Neural cell (in vitro differentiated cells): ENCODE data around the gene DSCAML1. TPM values are rescaled to one million over a fixed set of nuclear protein-coding genes. Genes with fewer than 3 reads are reported as not detected.

Source experiments
- H2AFZ ChIP-seq: fragments of 200-600, 300-800 bp; sonication (generic), shearing (Covaris generic); 2 replicates; pipeline ENCODE4 v1.6.0; 2014; ENCODE audit warnings: low read depth, mild to moderate bottlenecking, antibody characterized with exemption, low read length, moderate library complexity
- H3F3A ChIP-seq: fragments of 200-600 bp; shearing (Covaris generic); 2 replicates; pipeline ENCODE4 v1.6.1; 2016; ENCODE audit warnings: mild to moderate bottlenecking, moderate library complexity, mixed read lengths, antibody characterized with exemption, low read length; ENCODE audit not compliant: insufficient read depth, poor library complexity, severe bottlenecking
- H3K27ac ChIP-seq: fragments of 200-600, 300-800 bp; sonication (generic), shearing (Covaris generic); 2 replicates; pipeline ENCODE4 v1.5.1; 2014; ENCODE audit warnings: mild to moderate bottlenecking, low read length, moderate library complexity
- H3K27me3 ChIP-seq: fragments of 300-800, 200-600 bp; sonication (generic), shearing (Covaris generic); 2 replicates; pipeline ENCODE4 v1.6.0; 2014; ENCODE audit warnings: mild to moderate bottlenecking, low read depth, low read length, moderate library complexity; ENCODE audit not compliant: insufficient read depth
- H3K36me3 ChIP-seq: fragments of 300-800, 200-600 bp; sonication (generic), shearing (Covaris generic); 2 replicates; pipeline ENCODE4 v1.5.1; 2014; ENCODE audit warnings: mild to moderate bottlenecking, antibody characterized with exemption, low read length, moderate library complexity; ENCODE audit not compliant: insufficient read depth
- H3K4me2 ChIP-seq: fragments of 300-800, 200-600 bp; sonication (generic), shearing (Covaris generic); 2 replicates; pipeline ENCODE4 v1.6.0; 2014; ENCODE audit warnings: mild to moderate bottlenecking, low read length
- H3K4me3 ChIP-seq: fragments of 300-800, 200-600 bp; sonication (generic), shearing (Covaris generic); 2 replicates; pipeline ENCODE4 v1.5.1; 2014; ENCODE audit warnings: mild to moderate bottlenecking, low read length, moderate library complexity
- H3K79me2 ChIP-seq: fragments of 200-600 bp; shearing (Covaris generic); replicated peaks from 2 replicates; pipeline ENCODE4 v1.6.0; 2014; ENCODE audit warnings: mild to moderate bottlenecking, low read length, moderate library complexity; ENCODE audit not compliant: insufficient read depth
- H3K9ac ChIP-seq: fragments of 300-800, 200-600 bp; sonication (generic), shearing (Covaris generic); 2 replicates; pipeline ENCODE4 v1.6.1; 2016; ENCODE audit warnings: mild to moderate bottlenecking, low read length, mixed read lengths
- H3K9me2 ChIP-seq: fragments of 200-600 bp; shearing (Covaris generic); 2 replicates; pipeline ENCODE4 v1.6.1; 2016; ENCODE audit warnings: mild to moderate bottlenecking, low read length, mixed read lengths; ENCODE audit not compliant: insufficient read depth
- H3K9me3 ChIP-seq: fragments of 200-600, 300-800 bp; sonication (generic), shearing (Covaris generic); 2 replicates; pipeline ENCODE4 v1.6.1; 2016; ENCODE audit warnings: mild to moderate bottlenecking, mixed run types, low read length, moderate library complexity, mixed read lengths
- H4K20me1 ChIP-seq: fragments of 200-600 bp; shearing (Covaris generic); 2 replicates; pipeline ENCODE4 v1.6.1; 2016; ENCODE audit warnings: mild to moderate bottlenecking, mixed run types; ENCODE audit not compliant: insufficient read depth
- CTCF ChIP-seq: fragments of 450-650 bp; IDR thresholded peaks from 2 replicates; pipeline ENCODE4 v1.5.1; 2014; ENCODE audit warnings: antibody characterized with exemption, mild to moderate bottlenecking, moderate library complexity; ENCODE audit not compliant: poor library complexity, severe bottlenecking
- EP300 ChIP-seq: fragments of 450-650 bp; conservative IDR thresholded peaks from 2 replicates; pipeline ENCODE4 v1.6.1; 2014; ENCODE audit warnings: antibody characterized with exemption, mild to moderate bottlenecking, moderate library complexity; ENCODE audit not compliant: poor library complexity, severe bottlenecking
- EZH2 ChIP-seq: fragments of 200-600, 300-800 bp; shearing (Covaris generic), sonication (generic); IDR thresholded peaks from 2 replicates; pipeline ENCODE4 v1.6.1; 2014; ENCODE audit warnings: antibody characterized with exemption, low read length, borderline replicate concordance, mild to moderate bottlenecking; ENCODE audit not compliant: insufficient read depth, poor library complexity, severe bottlenecking
- MXI1 ChIP-seq: fragments of 450-650 bp; conservative IDR thresholded peaks from 2 replicates; pipeline ENCODE4 v1.6.1; 2014; ENCODE audit warnings: antibody characterized with exemption, mild to moderate bottlenecking; ENCODE audit not compliant: poor library complexity, severe bottlenecking
- POLR2AphosphoS5 ChIP-seq: IDR thresholded peaks from 2 replicates; pipeline ENCODE4 v1.6.1; 2012
- RAD21 ChIP-seq: fragments of 450-650 bp; conservative IDR thresholded peaks from 2 replicates; pipeline ENCODE4 v1.6.1; 2014; ENCODE audit warnings: antibody characterized with exemption, mild to moderate bottlenecking, moderate library complexity
- REST ChIP-seq: IDR thresholded peaks from 2 replicates; pipeline ENCODE4 v1.6.1; 2012; ENCODE audit warnings: borderline replicate concordance
- SMC3 ChIP-seq: fragments of 450-650 bp; conservative IDR thresholded peaks from 2 replicates; pipeline ENCODE4 v1.6.1; 2014; ENCODE audit warnings: antibody characterized with exemption, mild to moderate bottlenecking, moderate library complexity; ENCODE audit not compliant: poor library complexity
- TAF1 ChIP-seq: IDR thresholded peaks from 2 replicates; pipeline ENCODE4 v1.6.1; 2012; ENCODE audit warnings: low read depth
- polyA plus RNA-seq: library from polyadenylated mRNA; depleted of rRNA; stranded (reverse); fragments of >200 nt; gene quantifications from 2 replicates; pipeline ENCODE4 v1.2.3, GENCODE V29; 2014

DSCAML1 gene
- polyA plus RNA-seq, 1 donor from 2014 or later: 1.3 TPM

- no peak overlapping the region for H3K9ac ChIP-seq
- H3K36me3 ChIP-seq: no peaks in the 10 kb centered on the region
- H2AFZ ChIP-seq: no peak overlapping the region
- H3K9me3 ChIP-seq: no peaks in the 10 kb centered on the region
- H3F3A ChIP-seq: no peaks in the 10 kb centered on the region
- no peaks in the 10 kb centered on the region for H3K27me3 ChIP-seq
- no peak overlapping the region for H3K4me3 ChIP-seq
- no peaks in the 10 kb centered on the region for H4K20me1 ChIP-seq
- H3K27ac ChIP-seq: no peak overlapping the region
- no peak overlapping the region for H3K4me2 ChIP-seq
- H3K79me2 ChIP-seq: no peaks in the 10 kb centered on the region
- TF ChIP-seq RAD21: no peak
- no peak for TF ChIP-seq EP300
- no peak for TF ChIP-seq REST
- TF ChIP-seq SMC3: no peak
- TF ChIP-seq EZH2: no peak
- TF ChIP-seq TAF1: no peak
- TF ChIP-seq MXI1: no peak
- TF ChIP-seq CTCF: no peak
- no peak for TF ChIP-seq POLR2AphosphoS5
- H3K9me2 ChIP-seq: no peaks in the 10 kb centered on the region
Observed at GRCh38 chr11:117669062-117669461, 128.0 kb downstream of the DSCAML1 start.

- H3K36me3 ChIP-seq: no peaks in the 10 kb centered on the region
- H3K27ac ChIP-seq: no peak overlapping the region
- H3K4me2 ChIP-seq: no peak overlapping the region
- H3K9ac ChIP-seq: no peak overlapping the region
- H3K27me3 ChIP-seq: no peaks in the 10 kb centered on the region
- H4K20me1 ChIP-seq: no peaks in the 10 kb centered on the region
- no peaks in the 10 kb centered on the region for H3K9me3 ChIP-seq
- H3K4me3 ChIP-seq: no peak overlapping the region
- H3K9me2 ChIP-seq: no peaks in the 10 kb centered on the region
- H2AFZ ChIP-seq: no peak overlapping the region
- TF ChIP-seq REST: no peak
- no peak for TF ChIP-seq EP300
- no peak for TF ChIP-seq SMC3
- no peak for TF ChIP-seq TAF1
- TF ChIP-seq EZH2: no peak
- no peak for TF ChIP-seq MXI1
- TF ChIP-seq POLR2AphosphoS5: no peak
- TF ChIP-seq RAD21: no peak
- TF ChIP-seq CTCF: no peak
- H3K79me2 ChIP-seq: no peaks in the 10 kb centered on the region
- no peaks in the 10 kb centered on the region for H3F3A ChIP-seq
Observed at GRCh38 chr11:117668321-117668751, 128.7 kb downstream of the DSCAML1 start.
